CD4-positive, alpha-beta T cell treated with Interleukin-4 for 1 hour (primary cell): Measurements from ENCODE around the gene DDX6.
A peak's percentile ranks its signal among the peaks of the same experiment; 100 is the strongest.
"Not testable (repeated sequence)": the region's sequence is repeated elsewhere in the genome, so short reads cannot be mapped to it uniquely, and the experiment has no call there.

Experiments used
- DNase-seq, 2 donors: peaks; one replicate each; pipeline ENCODE4 v3.0.0-alpha.2; 2020 to 2022

Gene DDX6

GRCh38 chr11:118791111-118791960, at the start of gene DDX6:
Gene DDX6 (minus strand): TSS chr11:118791164. CDS start chr11:118786251, 4,913 bp downstream.
- peak; percentile 89 to 90 for DNase-seq

- peak in 1 of 2 donors; percentile 16 for DNase-seq
Observed at GRCh38 chr11:118838905-118839553, 48.1 kb upstream of the DDX6 start.

- no peak for DNase-seq
Observed at GRCh38 chr11:118837868-118838267, 46.9 kb upstream of the DDX6 start.

- DNase-seq: peak in 1 of 2 donors; percentile 38
Observed at GRCh38 chr11:118834427-118835028, 43.6 kb upstream of the DDX6 start.

- no peak for DNase-seq
Observed at GRCh38 chr11:118827118-118827517, 36.2 kb upstream of the DDX6 start.

- not testable (repeated sequence) for DNase-seq
Observed at GRCh38 chr11:118822936-118823510, 32.1 kb upstream of the DDX6 start.

GRCh38 chr11:118820412-118821357, 29.7 kb upstream of the DDX6 start:
- peak; percentile 7 to 67 for DNase-seq

GRCh38 chr11:118820025-118820379, 29.0 kb upstream of the DDX6 start:
- not testable (repeated sequence) for DNase-seq

- DNase-seq: no peak
Observed at GRCh38 chr11:118819334-118820024, 28.5 kb upstream of the DDX6 start.

- DNase-seq: no peak
Observed at GRCh38 chr11:118818130-118818529, 27.2 kb upstream of the DDX6 start.

GRCh38 chr11:118813551-118813950, 22.6 kb upstream of the DDX6 start:
- no peak for DNase-seq

- no peak for DNase-seq
Observed at GRCh38 chr11:118812485-118812884, 21.5 kb upstream of the DDX6 start.

- DNase-seq: no peak
Observed at GRCh38 chr11:118807800-118808778, 17.1 kb upstream of the DDX6 start.

GRCh38 chr11:118806400-118806799, 15.4 kb upstream of the DDX6 start:
- no peak for DNase-seq

- DNase-seq: no peak
Observed at GRCh38 chr11:118804094-118804493, 13.1 kb upstream of the DDX6 start.

- no peak for DNase-seq
Observed at GRCh38 chr11:118799372-118799771, 8.4 kb upstream of the DDX6 start.

- no peak for DNase-seq
Observed at GRCh38 chr11:118797510-118797909, 6.5 kb upstream of the DDX6 start.

- peak; percentile 87 for DNase-seq
Observed at GRCh38 chr11:118792570-118793124, 1.7 kb upstream of the DDX6 start.

GRCh38 chr11:118791961-118792569, 1.1 kb upstream of the DDX6 start:
- DNase-seq: peak; percentile 28 to 45
